Fibroblast of lung (primary cell): ENCODE measurements around the gene NRIP1. TPM values are rescaled to one million over a fixed set of nuclear protein-coding genes. Genes with fewer than 3 reads are reported as not detected.

Experiments used
- DNase-seq, 2 donors: peaks; one replicate each; pipeline versions ENCODE4 v3.0.0 to v3.0.0-alpha.2; 2010; ENCODE audit warnings: low read depth in 2 of 2
- H2AFZ ChIP-seq: 2 replicates; pipeline ENCODE4 v1.5.1; 2012; ENCODE audit warnings: low read length, control low read depth, inconsistent platforms
- H3K27ac ChIP-seq: 2 replicates; pipeline ENCODE4 v1.5.1; 2011; ENCODE audit warnings: low read length, control low read depth; ENCODE audit not compliant: insufficient read depth
- H3K27me3 ChIP-seq: 2 replicates; pipeline ENCODE4 v1.5.1; 2011; ENCODE audit warnings: mild to moderate bottlenecking, low read length; ENCODE audit not compliant: control insufficient read depth, insufficient read depth
- H3K36me3 ChIP-seq: 2 replicates; pipeline ENCODE4 v1.5.1; 2011; ENCODE audit warnings: low read length; ENCODE audit not compliant: control insufficient read depth, insufficient read depth
- H3K4me1 ChIP-seq: 2 replicates; pipeline ENCODE4 v1.5.1; 2011; ENCODE audit warnings: low read length; ENCODE audit not compliant: control insufficient read depth, insufficient read depth; ENCODE audit errors: extremely low read depth
- H3K4me2 ChIP-seq: 2 replicates; pipeline ENCODE4 v1.5.1; 2011; ENCODE audit warnings: low read length, control low read depth; ENCODE audit not compliant: insufficient read depth; ENCODE audit errors: extremely low read depth
- H3K4me3 ChIP-seq, 4 experiments: fragments of 200-600 bp in 1 of 4; sonication (generic) in 1 of 4; replicated peaks in 1 of 4; 2 replicates each; pipeline ENCODE4 v1.5.1; 2011 to 2016; ENCODE audit warnings: low read length in 4 of 4, low read depth in 3 of 4, mild to moderate bottlenecking in 3 of 4, control low read depth in 2 of 4, inconsistent platforms in 1 of 4, mixed read lengths in 1 of 4; ENCODE audit not compliant: insufficient read depth in 1 of 4; ENCODE audit errors: control extremely low read depth in 1 of 4
- H3K79me2 ChIP-seq: 2 replicates; pipeline ENCODE4 v1.5.1; 2012; ENCODE audit warnings: mild to moderate bottlenecking, low read length, inconsistent platforms; ENCODE audit not compliant: control insufficient read depth, insufficient read depth
- H3K9ac ChIP-seq: 2 replicates; pipeline ENCODE4 v1.5.1; 2011; ENCODE audit warnings: mild to moderate bottlenecking, low read length, control low read depth; ENCODE audit not compliant: insufficient read depth
- H3K9me3 ChIP-seq: 2 replicates; pipeline ENCODE4 v1.5.1; 2012; ENCODE audit warnings: low read depth, low read length; ENCODE audit not compliant: control insufficient read depth, insufficient read depth
- H4K20me1 ChIP-seq: 2 replicates; pipeline ENCODE4 v1.5.1; 2011; ENCODE audit warnings: low read length; ENCODE audit not compliant: control insufficient read depth, insufficient read depth; ENCODE audit errors: extremely low read depth
- CTCF ChIP-seq, 2 donors: IDR thresholded peaks in 1 of 2; conservative IDR thresholded peaks in 1 of 2; 1 replicate in 1 of 2; 2 replicates in 1 of 2; pipeline ENCODE4 v1.5.1; 2011 to 2012; ENCODE audit warnings: low read length in 2 of 2, control low read depth in 1 of 2, inconsistent platforms in 1 of 2, low read depth in 1 of 2, mild to moderate bottlenecking in 1 of 2
- EZH2 ChIP-seq: IDR thresholded peaks from 2 replicates; pipeline ENCODE4 v1.5.1; 2012; ENCODE audit warnings: low read length, control low read depth, mild to moderate bottlenecking; ENCODE audit errors: missing control alignments
- polyA plus RNA-seq, 2 donors: library from polyadenylated mRNA; depleted of rRNA in 1 of 2; stranded (reverse) in 1 of 2; unstranded in 1 of 2; fragments of >200 nt; gene quantifications; 2 replicates each; pipeline ENCODE4 v1.2.1, GENCODE V29; 2011 to 2012; ENCODE audit warnings: missing spikeins in 1 of 2
- total RNA-seq: library from RNA; depleted of rRNA; stranded (reverse); fragments of >200 nt; gene quantifications from 2 replicates; pipeline ENCODE4 v1.2.1, GENCODE V29; 2014

NRIP1 gene
- total and polyA plus RNA-seq, 2 donors (not counting 1 experiment from before 2014, with no cell fraction given): 17.8 to 24.8 TPM

- TF ChIP-seq CTCF (conservative IDR thresholded peaks at IDR 0.05 in 1 of 2, IDR thresholded peaks at IDR 0.05 in 1 of 2; ENCODE audit: low read depth in 1 of 2, low read length in 2 of 2): no peak
- no peak for TF ChIP-seq EZH2
- Histone ChIP-seq H3K9ac (no peak overlapping the region), H3K4me2 (no peak overlapping the region), H3K79me2 (peaks cover 60% of the 10 kb centered on the region), H4K20me1 (no peaks in the 10 kb centered on the region), H3K9me3 (no peaks in the 10 kb centered on the region), H3K4me1 (peaks cover 6% of the 10 kb centered on the region), H2AFZ (no peak overlapping the region), H3K4me3 (no peak overlapping the region), H3K27me3 (no peaks in the 10 kb centered on the region), H3K27ac (no peak overlapping the region), H3K36me3 (no peaks in the 10 kb centered on the region)
- no peak for DNase-seq
Measured at GRCh38 chr21:14998784-14999183, 66.0 kb downstream of the NRIP1 start.

GRCh38 chr21:14998336-14998735 lies 66.5 kb downstream of the NRIP1 start:
- H3K4me1 ChIP-seq: peaks cover 6% of the 10 kb centered on the region
- no peak overlapping the region for H3K27ac ChIP-seq
- no peaks in the 10 kb centered on the region for H3K36me3 ChIP-seq
- TF ChIP-seq EZH2: no peak
- TF ChIP-seq CTCF (conservative IDR thresholded peaks at IDR 0.05 in 1 of 2, IDR thresholded peaks at IDR 0.05 in 1 of 2; ENCODE audit: low read depth in 1 of 2, low read length in 2 of 2): no peak
- H3K9me3 ChIP-seq: no peaks in the 10 kb centered on the region
- H3K4me3 ChIP-seq: no peak overlapping the region
- H3K4me2 ChIP-seq: no peak overlapping the region
- no peaks in the 10 kb centered on the region for H3K27me3 ChIP-seq
- no peaks in the 10 kb centered on the region for H4K20me1 ChIP-seq
- H3K9ac ChIP-seq: no peak overlapping the region
- no peak for DNase-seq
- peaks cover 57% of the 10 kb centered on the region for H3K79me2 ChIP-seq
- H2AFZ ChIP-seq: no peak overlapping the region

GRCh38 chr21:14995695-14996490 lies 68.9 kb downstream of the NRIP1 start:
- no peaks in the 10 kb centered on the region for H4K20me1 ChIP-seq
- no peak overlapping the region for H3K4me2 ChIP-seq
- TF ChIP-seq CTCF (conservative IDR thresholded peaks at IDR 0.05 in 1 of 2, IDR thresholded peaks at IDR 0.05 in 1 of 2; ENCODE audit: low read depth in 1 of 2, low read length in 2 of 2) (no peak), EZH2 (no peak)
- H3K4me1 ChIP-seq: peaks cover 2% of the 10 kb centered on the region
- H2AFZ ChIP-seq: no peak overlapping the region
- H3K9me3 ChIP-seq: no peaks in the 10 kb centered on the region
- H3K9ac ChIP-seq: no peak overlapping the region
- no peak overlapping the region for H3K4me3 ChIP-seq
- no peaks in the 10 kb centered on the region for H3K36me3 ChIP-seq
- peaks cover 48% of the 10 kb centered on the region for H3K79me2 ChIP-seq
- H3K27ac ChIP-seq: no peak overlapping the region
- no peaks in the 10 kb centered on the region for H3K27me3 ChIP-seq
- peak; percentile 29 to 80 for DNase-seq
